ENCODE measurements around the gene CGB3.

Gene CGB3

GRCh38 chr19:48992581-48993174 lies 31.5 kb downstream of the CGB3 start:
- Mint-ChIP-seq H3K9me3 (no peaks in the 10 kb centered on the region), H3K36me3 (ENCODE audit: low read depth) (peaks cover 65% of the 10 kb centered on the region), H3K4me3 (peak overlapping the region; percentile 95), H3K27ac (peak overlapping the region; percentile 95), H3K27me3 (no peaks in the 10 kb centered on the region), H3K4me1 (ENCODE audit: low read depth) (peaks cover 51% of the 10 kb centered on the region)
- intact Hi-C loops (cut with micrococcal nuclease) = no loop called here

- H3K4me3 Mint-ChIP-seq = peak overlapping the region; percentile 95
- peak overlapping the region; percentile 95 for H3K27ac Mint-ChIP-seq
- intact Hi-C loops (cut with micrococcal nuclease) = no loop called here
- peaks cover 55% of the 10 kb centered on the region for H3K4me1 Mint-ChIP-seq (ENCODE audit: low read depth)
- H3K36me3 Mint-ChIP-seq (ENCODE audit: low read depth) = peaks cover 72% of the 10 kb centered on the region
- no peaks in the 10 kb centered on the region for H3K27me3 Mint-ChIP-seq
- no peaks in the 10 kb centered on the region for H3K9me3 Mint-ChIP-seq
These were observed 32.1 kb downstream of the CGB3 start for GRCh38 chr19:48991873-48992580.

- H3K4me3 Mint-ChIP-seq = no peak overlapping the region
- peaks cover 55% of the 10 kb centered on the region for H3K4me1 Mint-ChIP-seq (ENCODE audit: low read depth)
- H3K27me3 Mint-ChIP-seq = no peaks in the 10 kb centered on the region
- H3K27ac Mint-ChIP-seq = peak overlapping the region; percentile 95
- H3K9me3 Mint-ChIP-seq = no peaks in the 10 kb centered on the region
- intact Hi-C loops (cut with micrococcal nuclease) = no loop called here
- peaks cover 77% of the 10 kb centered on the region for H3K36me3 Mint-ChIP-seq (ENCODE audit: low read depth)
These were observed 33.0 kb downstream of the CGB3 start for GRCh38 chr19:48991011-48991609.

- Mint-ChIP-seq H3K4me3 (no peak overlapping the region), H3K4me1 (ENCODE audit: low read depth) (peaks cover 54% of the 10 kb centered on the region), H3K27ac (no peak overlapping the region)
These were observed 33.7 kb downstream of the CGB3 start for GRCh38 chr19:48990400-48990799.

GRCh38 chr19:48989701-48990291 lies 34.3 kb downstream of the CGB3 start:
- Mint-ChIP-seq H3K9me3 (no peaks in the 10 kb centered on the region), H3K36me3 (ENCODE audit: low read depth) (peaks cover 89% of the 10 kb centered on the region), H3K4me1 (ENCODE audit: low read depth) (peaks cover 47% of the 10 kb centered on the region), H3K4me3 (no peak overlapping the region), H3K27ac (no peak overlapping the region), H3K27me3 (no peaks in the 10 kb centered on the region)
- intact Hi-C loops (cut with micrococcal nuclease) = no loop called here

More at GRCh38 chr19:48990400-48990799, 33.7 kb downstream of the CGB3 start:
- Mint-ChIP-seq H3K9me3 (no peaks in the 10 kb centered on the region), H3K27me3 (no peaks in the 10 kb centered on the region), H3K36me3 (ENCODE audit: low read depth) (peaks cover 84% of the 10 kb centered on the region)
- intact Hi-C loops (cut with micrococcal nuclease) = no loop called here

GRCh38 chr19:48988860-48989259 lies 35.3 kb downstream of the CGB3 start:
- Mint-ChIP-seq H3K4me3 (no peak overlapping the region), H3K9me3 (no peaks in the 10 kb centered on the region), H3K36me3 (ENCODE audit: low read depth) (peaks cover 90% of the 10 kb centered on the region), H3K4me1 (ENCODE audit: low read depth) (peaks cover 38% of the 10 kb centered on the region), H3K27ac (no peak overlapping the region), H3K27me3 (no peaks in the 10 kb centered on the region)
- intact Hi-C loops (cut with micrococcal nuclease) = no loop called here

GRCh38 chr19:48988286-48988685 lies 35.8 kb downstream of the CGB3 start:
- Mint-ChIP-seq H3K4me3 (no peak overlapping the region), H3K36me3 (ENCODE audit: low read depth) (peaks cover 89% of the 10 kb centered on the region), H3K4me1 (ENCODE audit: low read depth) (peaks cover 35% of the 10 kb centered on the region), H3K9me3 (no peaks in the 10 kb centered on the region), H3K27me3 (no peaks in the 10 kb centered on the region), H3K27ac (no peak overlapping the region)
- intact Hi-C loops (cut with micrococcal nuclease) = no loop called here

GRCh38 chr19:48987323-48987722 lies 36.8 kb downstream of the CGB3 start:
- Mint-ChIP-seq H3K27ac (no peak overlapping the region), H3K36me3 (ENCODE audit: low read depth) (peaks cover 89% of the 10 kb centered on the region), H3K9me3 (no peaks in the 10 kb centered on the region), H3K4me3 (no peak overlapping the region), H3K27me3 (no peaks in the 10 kb centered on the region), H3K4me1 (ENCODE audit: low read depth) (peaks cover 28% of the 10 kb centered on the region)
- intact Hi-C loops (cut with micrococcal nuclease) = no loop called here

- Mint-ChIP-seq H3K4me3 (no peak overlapping the region), H3K4me1 (ENCODE audit: low read depth) (peaks cover 17% of the 10 kb centered on the region), H3K36me3 (ENCODE audit: low read depth) (peaks cover 91% of the 10 kb centered on the region)
These were observed 37.9 kb downstream of the CGB3 start for GRCh38 chr19:48986211-48986610.

GRCh38 chr19:48985711-48986110 lies 38.4 kb downstream of the CGB3 start:
- H3K36me3 Mint-ChIP-seq (ENCODE audit: low read depth) = peaks cover 91% of the 10 kb centered on the region
- intact Hi-C loops (cut with micrococcal nuclease) = no loop called here
- no peaks in the 10 kb centered on the region for H3K27me3 Mint-ChIP-seq
- H3K4me3 Mint-ChIP-seq = no peak overlapping the region
- H3K4me1 Mint-ChIP-seq (ENCODE audit: low read depth) = peaks cover 12% of the 10 kb centered on the region
- H3K9me3 Mint-ChIP-seq = no peaks in the 10 kb centered on the region
- H3K27ac Mint-ChIP-seq = no peak overlapping the region

More at GRCh38 chr19:48986211-48986610, 37.9 kb downstream of the CGB3 start:
- Mint-ChIP-seq H3K9me3 (no peaks in the 10 kb centered on the region), H3K27ac (no peak overlapping the region), H3K27me3 (no peaks in the 10 kb centered on the region)
- intact Hi-C loops (cut with micrococcal nuclease) = no loop called here

GRCh38 chr19:48982280-48982679 lies 41.9 kb downstream of the CGB3 start:
- intact Hi-C loops (cut with micrococcal nuclease) = no loop called here
- no peaks in the 10 kb centered on the region for H3K27me3 Mint-ChIP-seq
- H3K4me1 Mint-ChIP-seq (ENCODE audit: low read depth) = peaks cover 1% of the 10 kb centered on the region
- no peaks in the 10 kb centered on the region for H3K9me3 Mint-ChIP-seq
- no peak overlapping the region for H3K4me3 Mint-ChIP-seq
- peaks cover 89% of the 10 kb centered on the region for H3K36me3 Mint-ChIP-seq (ENCODE audit: low read depth)
- H3K27ac Mint-ChIP-seq = no peak overlapping the region

- Mint-ChIP-seq H3K9me3 (peaks cover 8% of the 10 kb centered on the region), H3K27ac (no peak overlapping the region), H3K4me3 (no peak overlapping the region), H3K4me1 (ENCODE audit: low read depth) (peaks cover 5% of the 10 kb centered on the region), H3K27me3 (no peaks in the 10 kb centered on the region), H3K36me3 (ENCODE audit: low read depth) (peaks cover 88% of the 10 kb centered on the region)
- intact Hi-C loops (cut with micrococcal nuclease) = no loop called here
These were observed 47.1 kb downstream of the CGB3 start for GRCh38 chr19:48977061-48977460.

- intact Hi-C loops (cut with micrococcal nuclease) = no loop called here
- peaks cover 5% of the 10 kb centered on the region for H3K4me1 Mint-ChIP-seq (ENCODE audit: low read depth)
- H3K27ac Mint-ChIP-seq = no peak overlapping the region
- peaks cover 8% of the 10 kb centered on the region for H3K9me3 Mint-ChIP-seq
- H3K4me3 Mint-ChIP-seq = no peak overlapping the region
- peaks cover 85% of the 10 kb centered on the region for H3K36me3 Mint-ChIP-seq (ENCODE audit: low read depth)
- no peaks in the 10 kb centered on the region for H3K27me3 Mint-ChIP-seq
These were observed 47.9 kb downstream of the CGB3 start for GRCh38 chr19:48975947-48976847.

All from dendritic cell treated with granulocyte-macrophage colony-stimulating factor and Interleukin-4, amounts not matched to agents 40 ng/mL and 50 ng/mL, for 4 days (primary cell).